ENCODE measurements around the gene KLF6.

DNA sequence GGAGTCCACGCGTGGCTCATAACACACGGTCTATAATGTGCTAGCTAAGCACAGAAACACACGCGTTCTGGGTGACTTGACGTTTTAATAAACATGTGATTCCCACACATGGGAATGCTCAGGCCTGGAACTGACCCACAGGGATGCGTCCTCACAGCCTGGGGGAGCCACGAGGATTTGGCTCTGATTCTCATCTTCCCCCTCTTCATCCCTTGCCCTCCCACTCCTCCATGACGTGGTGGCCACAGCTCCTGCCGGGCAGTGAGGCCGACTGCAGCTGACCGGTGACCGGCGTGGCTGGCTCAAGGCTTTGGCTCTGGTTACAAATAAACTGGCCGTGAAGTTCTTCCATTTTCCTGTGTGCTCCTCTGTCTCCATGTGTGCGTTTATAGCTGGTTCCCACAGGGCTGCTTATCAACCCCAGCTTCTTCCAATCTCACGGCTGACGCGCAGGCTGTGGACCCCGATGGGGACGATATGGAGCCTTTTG, 40.9 kb upstream of the KLF6 start:
- TF ChIP-seq, protein P1, sequence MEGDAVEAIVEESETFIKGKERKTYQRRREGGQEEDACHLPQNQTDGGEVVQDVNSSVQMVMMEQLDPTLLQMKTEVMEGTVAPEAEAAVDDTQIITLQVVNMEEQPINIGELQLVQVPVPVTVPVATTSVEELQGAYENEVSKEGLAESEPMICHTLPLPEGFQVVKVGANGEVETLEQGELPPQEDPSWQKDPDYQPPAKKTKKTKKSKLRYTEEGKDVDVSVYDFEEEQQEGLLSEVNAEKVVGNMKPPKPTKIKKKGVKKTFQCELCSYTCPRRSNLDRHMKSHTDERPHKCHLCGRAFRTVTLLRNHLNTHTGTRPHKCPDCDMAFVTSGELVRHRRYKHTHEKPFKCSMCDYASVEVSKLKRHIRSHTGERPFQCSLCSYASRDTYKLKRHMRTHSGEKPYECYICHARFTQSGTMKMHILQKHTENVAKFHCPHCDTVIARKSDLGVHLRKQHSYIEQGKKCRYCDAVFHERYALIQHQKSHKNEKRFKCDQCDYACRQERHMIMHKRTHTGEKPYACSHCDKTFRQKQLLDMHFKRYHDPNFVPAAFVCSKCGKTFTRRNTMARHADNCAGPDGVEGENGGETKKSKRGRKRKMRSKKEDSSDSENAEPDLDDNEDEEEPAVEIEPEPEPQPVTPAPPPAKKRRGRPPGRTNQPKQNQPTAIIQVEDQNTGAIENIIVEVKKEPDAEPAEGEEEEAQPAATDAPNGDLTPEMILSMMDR (conservative IDR thresholded peaks at IDR 0.05) = no peak
- no peak for TF ChIP-seq EZH2 (IDR thresholded peaks at IDR 0.05; ENCODE audit: low read depth)
